HG03460 (cell line): ENCODE data around the gene YBEY.

ENCODE experiments used
- ATAC-seq: cut with Tn5 transposase; IDR thresholded peaks from one replicate; pipeline ENCODE4 v1.9.1; 2021; ENCODE audit not compliant: unreplicated experiment

YBEY gene

DNA sequence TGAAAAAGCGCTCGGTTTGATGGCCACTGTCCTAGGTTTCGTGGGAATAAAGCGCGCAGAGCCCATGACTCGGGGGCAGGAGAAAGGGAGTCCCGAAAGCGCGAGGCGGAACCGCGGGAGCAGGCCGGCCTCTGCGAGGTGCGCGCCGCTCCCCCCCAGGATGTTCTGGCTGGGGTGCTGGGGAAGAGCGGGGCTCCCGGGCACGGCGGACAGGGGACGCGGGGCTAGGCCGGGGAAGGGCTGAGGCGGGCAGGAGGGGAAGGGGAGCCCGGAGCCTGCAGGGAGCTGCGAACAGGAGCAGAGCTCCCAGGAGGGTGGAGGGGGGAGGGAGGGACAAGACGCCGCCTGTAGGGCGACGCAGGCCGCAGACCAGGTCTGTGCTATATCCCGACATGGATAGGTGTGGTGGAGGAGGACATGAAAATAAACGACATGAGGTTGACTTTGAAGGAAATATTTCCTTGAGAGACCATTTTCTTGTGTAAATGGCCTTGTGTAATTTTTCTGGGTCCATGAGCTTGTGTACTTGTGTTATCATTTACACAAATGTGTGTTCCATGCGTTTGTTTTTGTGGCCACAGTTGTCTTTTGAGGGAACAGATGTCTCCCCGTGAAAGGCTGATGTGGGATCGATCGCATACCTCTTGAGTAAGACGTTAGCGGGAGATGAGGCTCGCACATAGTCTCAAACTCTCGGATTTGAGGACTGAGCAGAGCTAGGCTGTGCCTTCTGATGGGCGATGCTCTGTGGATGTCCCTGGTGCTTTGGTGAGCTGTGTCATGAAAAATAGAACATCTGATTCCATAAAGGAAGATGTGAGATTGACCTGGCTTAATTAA, 39.2 kb downstream of the YBEY start:
- no peak for ATAC-seq

DNA sequence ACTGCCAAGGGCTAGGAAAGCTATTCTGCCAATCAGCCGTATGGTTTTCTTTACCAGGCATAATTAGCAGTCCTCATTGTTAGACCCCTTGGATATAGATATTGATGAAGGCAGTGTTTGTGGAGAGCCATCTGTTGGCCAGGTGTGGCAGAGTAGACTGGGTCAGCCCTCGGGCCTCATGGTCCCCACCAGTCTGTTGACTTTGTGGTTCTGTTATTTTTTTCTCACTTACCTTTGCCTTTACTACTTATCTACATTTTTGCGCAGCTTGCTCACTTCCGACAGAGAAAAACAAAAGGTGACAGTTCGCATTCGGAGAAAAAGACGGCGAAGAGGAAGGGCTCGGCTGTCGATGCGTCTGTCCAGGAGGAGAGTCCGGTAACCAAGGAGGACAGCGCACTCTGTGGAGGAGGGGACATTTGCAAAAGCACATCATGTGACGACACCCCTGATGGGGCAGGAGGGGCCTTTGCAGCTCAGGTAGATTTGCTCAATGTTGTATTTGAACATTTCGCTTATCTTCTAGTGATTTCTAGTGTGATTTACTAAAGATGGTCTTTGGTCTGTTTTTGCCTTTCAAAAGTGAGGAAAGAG, 40.1 kb downstream of the YBEY start:
- no peak for ATAC-seq

DNA sequence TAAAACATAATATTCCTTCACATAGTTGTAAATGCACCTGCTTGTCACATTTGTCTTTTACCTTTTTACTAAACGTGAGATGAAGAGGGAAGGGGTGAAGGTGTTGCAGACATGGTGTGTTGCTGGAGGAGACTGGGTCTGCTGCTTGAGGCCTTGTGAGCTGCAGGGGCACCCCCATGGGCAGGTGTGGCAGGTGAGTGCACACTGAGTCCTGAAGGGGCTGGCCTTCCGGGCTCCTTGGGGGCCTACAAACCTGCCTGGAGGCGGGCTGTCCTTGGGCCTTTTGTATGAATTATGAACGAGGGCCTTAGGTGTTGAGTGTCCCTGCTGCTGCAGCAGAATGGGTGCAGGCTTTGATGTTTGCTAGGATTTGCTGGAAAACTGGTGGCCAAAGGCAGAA, 41.6 kb downstream of the YBEY start:
- ATAC-seq: no peak

DNA sequence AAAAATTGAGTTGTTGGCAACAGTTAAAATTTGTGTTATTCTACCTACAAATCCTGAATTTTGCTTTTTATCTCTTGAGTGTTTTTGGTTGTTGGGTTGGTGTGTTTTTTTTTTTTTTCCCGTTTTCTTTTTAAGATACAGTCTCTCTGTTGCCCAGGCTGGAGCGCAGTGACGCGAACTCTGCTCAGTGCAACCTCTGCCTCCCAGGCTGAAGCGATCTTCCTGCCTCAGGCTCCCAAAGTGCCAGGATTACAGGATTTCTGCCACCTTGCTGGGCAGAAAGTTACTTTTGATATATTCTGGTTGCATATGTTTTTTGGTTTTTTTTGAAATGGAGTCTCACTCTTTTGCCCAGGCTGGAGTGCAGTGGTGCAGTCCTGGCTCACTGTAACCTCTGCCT, 42.0 kb downstream of the YBEY start:
- no peak for ATAC-seq

DNA sequence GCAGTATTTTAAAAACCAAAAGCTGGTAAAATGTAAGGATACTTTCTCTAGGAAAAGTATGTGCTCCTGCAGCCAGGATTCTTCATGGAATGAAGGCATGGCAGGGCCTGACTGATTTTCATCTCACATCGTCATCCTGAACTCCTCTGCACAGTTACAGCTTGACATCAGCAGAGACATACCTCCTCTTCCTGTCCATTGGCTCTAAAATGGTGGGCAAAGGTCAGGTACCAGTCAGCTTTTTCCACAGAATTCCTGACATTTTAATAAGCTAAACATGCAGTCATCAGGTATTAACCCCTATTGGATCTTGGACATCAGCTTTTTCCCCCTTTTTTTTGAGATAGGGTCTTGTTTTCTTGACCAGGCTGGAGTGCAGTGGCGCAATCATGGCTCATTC, 43.7 kb downstream of the YBEY start:
- no peak for ATAC-seq

DNA sequence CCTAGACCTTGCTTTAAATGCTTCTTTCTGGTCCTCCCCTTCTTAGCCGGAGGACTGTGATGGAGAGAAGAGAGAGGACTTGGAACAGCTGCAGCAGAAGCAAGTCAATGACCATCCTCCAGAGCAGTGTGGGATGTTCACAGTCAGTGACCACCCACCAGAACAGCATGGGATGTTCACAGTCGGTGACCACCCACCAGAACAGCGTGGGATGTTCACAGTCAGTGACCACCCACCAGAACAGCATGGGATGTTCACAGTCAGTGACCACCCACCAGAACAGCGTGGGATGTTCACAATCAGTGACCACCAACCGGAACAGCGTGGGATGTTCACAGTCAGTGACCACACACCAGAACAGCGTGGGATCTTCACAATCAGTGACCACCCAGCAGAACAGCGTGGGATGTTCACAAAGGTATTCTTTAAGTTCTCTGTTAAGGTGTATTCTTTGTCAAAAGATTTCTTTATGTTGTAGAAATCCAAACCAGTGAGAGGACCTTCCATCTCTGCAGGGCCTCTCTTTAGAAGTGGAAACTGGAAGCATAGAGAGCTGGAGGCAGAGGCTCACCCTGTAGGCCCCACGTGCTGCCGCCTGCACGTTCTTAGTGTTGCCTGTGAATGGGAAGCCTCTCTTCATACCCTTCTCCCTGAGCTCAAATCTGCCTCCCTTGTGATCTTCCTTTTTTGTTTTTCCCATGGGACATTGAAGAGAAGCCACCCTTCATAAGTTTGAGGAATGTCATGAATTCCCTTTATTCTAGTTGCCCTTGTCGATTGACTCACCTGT, 48.4 kb downstream of the YBEY start:
- ATAC-seq: no peak

DNA sequence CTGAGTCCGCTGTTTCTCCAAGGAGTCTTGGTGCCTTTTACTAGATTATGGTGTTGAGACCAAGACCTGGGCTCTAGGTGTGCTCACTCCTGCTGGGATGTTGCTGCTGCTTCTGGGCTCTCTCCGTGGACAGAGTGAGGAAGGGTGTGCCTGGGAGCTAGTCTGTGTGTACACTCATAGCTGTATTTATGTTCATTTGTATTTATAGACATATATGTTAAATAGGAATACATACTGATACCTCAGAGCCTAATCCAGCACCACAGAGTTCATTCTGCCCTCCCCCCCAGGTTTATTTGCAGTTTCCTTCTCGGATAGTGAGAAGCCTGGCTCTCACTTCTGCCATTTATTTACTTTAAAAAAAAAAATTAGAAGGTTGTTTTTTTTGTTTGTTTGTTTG, 50.5 kb downstream of the YBEY start:
- ATAC-seq: no peak

DNA sequence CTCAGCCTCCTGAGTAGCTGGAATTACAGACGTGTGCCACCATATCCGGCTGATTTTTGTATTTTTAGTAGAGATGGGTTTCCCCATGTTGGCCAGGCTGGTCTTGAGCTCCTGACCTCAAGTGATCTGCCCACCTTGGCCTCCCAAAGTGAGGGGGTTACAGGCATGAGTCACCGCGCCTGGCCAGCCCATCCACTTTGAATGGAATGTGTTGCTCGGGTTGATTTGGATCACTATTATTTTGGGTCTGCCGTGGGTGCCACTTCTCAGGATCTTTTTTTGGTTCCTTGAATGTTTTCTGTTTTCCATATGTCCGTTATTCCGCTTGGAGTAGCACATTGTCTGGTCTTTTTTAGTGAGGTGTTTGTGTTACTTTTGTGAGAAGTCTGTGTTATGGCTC, 54.9 kb downstream of the YBEY start:
- no peak for ATAC-seq

DNA sequence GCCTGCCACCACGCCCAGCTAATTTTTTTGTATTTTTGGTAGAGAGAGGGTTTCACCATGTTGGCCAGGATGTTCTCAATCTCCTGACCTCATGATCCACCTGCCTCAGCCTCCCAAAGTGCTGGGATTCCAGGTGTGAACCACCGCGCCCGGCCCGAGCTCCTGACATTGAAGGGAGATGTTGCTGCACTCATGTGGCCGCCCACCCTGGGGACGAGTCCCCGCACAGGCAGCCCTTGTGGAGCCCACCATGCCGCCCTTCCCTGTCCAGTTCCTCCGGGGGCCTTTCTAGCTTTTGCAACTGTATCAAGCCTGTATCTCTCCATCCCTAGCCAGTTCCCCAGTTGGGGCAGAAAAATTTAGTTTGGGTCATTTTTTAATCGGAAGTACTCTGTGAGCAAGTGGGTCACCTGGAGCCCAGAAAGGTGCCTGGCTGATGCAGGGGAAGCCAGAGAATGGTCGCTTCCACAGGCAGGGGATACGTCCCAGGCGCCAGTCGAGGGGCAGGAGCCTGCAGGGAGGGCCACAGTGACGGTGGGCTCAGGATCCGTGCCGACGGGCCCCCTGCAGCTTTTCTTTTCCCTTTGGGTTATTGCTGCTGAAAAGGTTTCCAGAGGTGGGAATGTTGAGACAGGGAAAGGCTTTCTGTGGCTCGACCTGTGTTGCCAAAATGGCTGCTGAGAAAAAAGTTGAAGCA, 58.2 kb downstream of the YBEY start:
- ATAC-seq: no peak

DNA sequence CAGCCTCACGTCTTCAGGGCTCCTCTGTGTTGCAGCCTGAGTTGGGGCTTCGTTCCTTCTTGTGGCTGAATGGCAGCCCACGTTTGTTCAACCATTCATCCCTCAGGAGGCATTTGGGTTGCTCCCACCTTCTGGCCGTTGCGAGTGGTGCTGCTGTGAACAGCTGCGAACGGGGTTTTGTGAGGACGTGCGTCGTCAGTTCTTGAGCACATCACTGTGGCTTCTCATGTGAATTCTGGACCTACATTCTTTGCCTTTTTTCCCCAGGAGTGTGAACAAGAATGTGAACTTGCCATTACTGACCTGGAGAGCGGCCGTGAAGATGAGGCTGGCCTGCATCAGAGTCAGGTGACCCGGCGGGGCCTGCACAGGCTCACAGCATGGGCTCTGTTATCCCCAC, 59.7 kb downstream of the YBEY start:
- ATAC-seq: no peak

DNA sequence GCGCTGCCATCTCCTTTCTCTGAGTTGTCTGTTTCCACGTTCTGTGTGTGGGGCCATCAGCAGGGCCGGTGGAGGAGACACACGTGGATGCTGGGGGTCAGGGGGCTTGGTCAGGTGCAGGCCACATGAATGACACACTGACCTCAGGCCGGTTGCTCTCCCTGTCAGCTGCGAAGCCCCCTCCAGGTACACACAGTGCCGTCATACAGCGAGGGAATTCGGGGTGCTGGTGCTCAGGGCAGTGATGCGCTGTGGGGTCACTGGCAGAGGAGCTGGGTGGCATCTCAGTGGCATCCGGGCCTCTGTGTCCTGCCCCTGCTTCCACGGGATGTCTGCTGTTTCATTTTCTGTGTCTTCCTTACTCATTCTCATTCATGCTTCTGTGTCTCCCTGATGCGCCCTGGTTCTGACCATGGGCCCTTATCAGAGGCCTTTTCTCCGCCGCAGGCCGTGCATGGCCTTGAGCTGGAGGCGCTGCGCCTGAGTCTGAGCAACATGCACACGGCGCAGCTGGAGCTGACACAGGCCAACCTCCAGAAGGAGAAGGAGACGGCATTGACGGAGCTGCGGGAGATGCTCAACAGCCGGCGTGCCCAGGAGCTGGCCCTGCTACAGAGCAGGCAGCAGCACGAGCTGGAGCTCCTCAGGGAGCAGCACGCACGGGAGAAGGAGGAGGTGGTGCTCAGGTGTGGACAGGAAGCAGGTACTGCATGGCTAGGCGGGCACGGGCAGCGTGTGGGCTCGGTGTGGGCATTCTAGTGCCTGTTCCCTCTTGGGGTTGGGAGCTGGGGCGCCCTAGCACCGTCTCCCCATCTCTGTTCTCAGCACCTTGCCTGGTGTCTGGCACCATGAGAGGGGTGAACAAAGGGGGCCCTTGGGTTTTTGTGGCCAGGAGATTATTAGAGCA, 60.4 kb downstream of the YBEY start:
- ATAC-seq: no peak

DNA sequence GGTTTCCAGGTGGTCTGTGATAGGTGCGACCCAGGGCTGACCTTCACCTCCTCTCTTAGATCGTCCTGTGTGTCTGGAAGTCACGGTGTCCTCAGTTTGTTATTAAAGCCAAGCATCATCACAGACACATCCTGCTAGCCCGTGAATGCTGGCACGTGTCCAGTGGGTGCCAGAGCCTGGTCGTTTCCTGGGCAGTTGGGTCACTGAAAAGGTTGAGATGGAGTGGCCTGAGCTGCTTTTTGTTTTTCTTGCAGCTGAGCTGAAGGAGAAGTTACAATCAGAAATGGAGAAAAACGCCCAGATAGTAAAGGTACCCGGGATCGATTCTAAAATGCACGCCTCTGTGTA, 61.0 kb downstream of the YBEY start:
- ATAC-seq: no peak
